DOHH2 (cell line): ENCODE data around the gene C1QTNF8.

Experiments
- H3F3A ChIP-seq: fragments of 200-600 bp; sonication (generic), shearing (Covaris generic); 2 replicates; pipeline ENCODE4 v1.6.0; 2016; ENCODE audit warnings: antibody characterized with exemption, mild to moderate bottlenecking; ENCODE audit not compliant: control insufficient read depth, insufficient read depth
- H3K27ac ChIP-seq: fragments of 200-600 bp; sonication (generic); 2 replicates; pipeline ENCODE4 v1.5.1; 2014; ENCODE audit warnings: low read depth, mild to moderate bottlenecking, low read length, moderate library complexity
- H3K27me3 ChIP-seq: fragments of 200-600 bp; sonication (generic); 2 replicates; pipeline ENCODE4 v1.6.1; 2014; ENCODE audit warnings: mild to moderate bottlenecking, low read length, mixed read lengths; ENCODE audit not compliant: control insufficient read depth
- H3K36me3 ChIP-seq: fragments of 200-600 bp; sonication (generic); 2 replicates; pipeline ENCODE4 v1.6.1; 2014; ENCODE audit warnings: mild to moderate bottlenecking, low read length, moderate library complexity, mixed read lengths; ENCODE audit not compliant: control insufficient read depth
- H3K4me1 ChIP-seq: fragments of 200-600 bp; sonication (generic); 2 replicates; pipeline ENCODE4 v1.6.1; 2014; ENCODE audit warnings: mild to moderate bottlenecking, low read length, mixed read lengths; ENCODE audit not compliant: control insufficient read depth
- H3K4me2 ChIP-seq: fragments of 200-600 bp; sonication (generic); 2 replicates; pipeline ENCODE4 v1.6.0; 2014; ENCODE audit warnings: mild to moderate bottlenecking, low read length, moderate library complexity
- H3K4me3 ChIP-seq: fragments of 200-600 bp; sonication (generic); 2 replicates; pipeline ENCODE4 v1.5.1; 2014; ENCODE audit warnings: mild to moderate bottlenecking, low read length, mixed read lengths
- H3K79me2 ChIP-seq: fragments of 200-600 bp; sonication (generic); 2 replicates; pipeline ENCODE4 v1.6.1; 2014; ENCODE audit warnings: mild to moderate bottlenecking, low read length, mixed read lengths; ENCODE audit not compliant: control insufficient read depth
- H3K9me2 ChIP-seq: fragments of 200-600 bp; sonication (generic); replicated peaks from 2 replicates; pipeline ENCODE4 v1.6.1; 2014; ENCODE audit warnings: mild to moderate bottlenecking, low read length, mixed read lengths; ENCODE audit not compliant: control insufficient read depth
- H3K9me3 ChIP-seq: fragments of 200-600 bp; sonication (generic); 2 replicates; pipeline ENCODE4 v1.6.1; 2014; ENCODE audit warnings: antibody characterized with exemption, low read length, mixed read lengths; ENCODE audit not compliant: control insufficient read depth, insufficient read depth
- H4K20me1 ChIP-seq: fragments of 200-600 bp; sonication (generic); 2 replicates; pipeline ENCODE4 v1.6.0; 2014; ENCODE audit warnings: low read depth, mild to moderate bottlenecking, antibody characterized with exemption, low read length, moderate library complexity; ENCODE audit not compliant: control insufficient read depth, insufficient read depth
- CTCF ChIP-seq: fragments of 200-600 bp; sonication (generic); IDR thresholded peaks from one replicate; pipeline ENCODE4 v1.5.1; 2014; ENCODE audit warnings: antibody characterized with exemption, mild to moderate bottlenecking, low read depth, low read length; ENCODE audit not compliant: poor library complexity, severe bottlenecking
- EZH2phosphoT487 ChIP-seq: fragments of 200-600 bp; sonication (generic); IDR thresholded peaks from 2 replicates; pipeline ENCODE4 v1.6.1; 2017; ENCODE audit warnings: borderline replicate concordance, mild to moderate bottlenecking, antibody characterized with exemption, low read length, moderate library complexity, mixed read lengths

The C1QTNF8 gene

GRCh38 chr16:1067629-1068028 is 28.4 kb downstream of the C1QTNF8 start:
- H3F3A ChIP-seq, result no peaks in the 10 kb centered on the region
- no peaks in the 10 kb centered on the region for H3K36me3 ChIP-seq
- H3K79me2 ChIP-seq, result no peaks in the 10 kb centered on the region
- H3K9me3 ChIP-seq, result no peaks in the 10 kb centered on the region; the same call in 1 of the 2 replicates
- no peaks in the 10 kb centered on the region for H3K27me3 ChIP-seq
- H3K4me1 ChIP-seq, result no peaks in the 10 kb centered on the region
- TF ChIP-seq EZH2phosphoT487 (no peak), CTCF (no peak)
- no peak overlapping the region for H3K4me3 ChIP-seq
- no peak overlapping the region for H3K4me2 ChIP-seq
- H3K27ac ChIP-seq, result no peak overlapping the region
- H4K20me1 ChIP-seq, result no peaks in the 10 kb centered on the region
- no peaks in the 10 kb centered on the region for H3K9me2 ChIP-seq

- Histone ChIP-seq H3K4me1 (no peaks in the 10 kb centered on the region), H4K20me1 (no peaks in the 10 kb centered on the region), H3K27me3 (no peaks in the 10 kb centered on the region), H3K79me2 (no peaks in the 10 kb centered on the region), H3K4me2 (no peak overlapping the region), H3K9me2 (no peaks in the 10 kb centered on the region), H3F3A (no peaks in the 10 kb centered on the region), H3K36me3 (no peaks in the 10 kb centered on the region), H3K4me3 (no peak overlapping the region), H3K9me3 (no peaks in the 10 kb centered on the region; the same call in 1 of the 2 replicates), H3K27ac (no peak overlapping the region)
- TF ChIP-seq CTCF (no peak), EZH2phosphoT487 (no peak)
These were observed 29.4 kb downstream of the C1QTNF8 start for GRCh38 chr16:1066584-1067172.

- H3F3A ChIP-seq, result no peaks in the 10 kb centered on the region
- no peaks in the 10 kb centered on the region for H3K4me1 ChIP-seq
- H3K27me3 ChIP-seq, result no peaks in the 10 kb centered on the region
These were observed 30.4 kb downstream of the C1QTNF8 start for GRCh38 chr16:1065469-1066128.

More at GRCh38 chr16:1065469-1066128, 30.4 kb downstream of the C1QTNF8 start:
- Histone ChIP-seq H3K79me2 (no peaks in the 10 kb centered on the region), H3K36me3 (no peaks in the 10 kb centered on the region), H3K4me2 (no peak overlapping the region), H3K9me2 (no peaks in the 10 kb centered on the region), H3K27ac (no peak overlapping the region), H3K9me3 (no peaks in the 10 kb centered on the region; the same call in 1 of the 2 replicates), H4K20me1 (no peaks in the 10 kb centered on the region), H3K4me3 (no peak overlapping the region)
- TF ChIP-seq EZH2phosphoT487 (no peak), CTCF (no peak)
